Measurements from ENCODE around the gene PGAM4.

DNA sequence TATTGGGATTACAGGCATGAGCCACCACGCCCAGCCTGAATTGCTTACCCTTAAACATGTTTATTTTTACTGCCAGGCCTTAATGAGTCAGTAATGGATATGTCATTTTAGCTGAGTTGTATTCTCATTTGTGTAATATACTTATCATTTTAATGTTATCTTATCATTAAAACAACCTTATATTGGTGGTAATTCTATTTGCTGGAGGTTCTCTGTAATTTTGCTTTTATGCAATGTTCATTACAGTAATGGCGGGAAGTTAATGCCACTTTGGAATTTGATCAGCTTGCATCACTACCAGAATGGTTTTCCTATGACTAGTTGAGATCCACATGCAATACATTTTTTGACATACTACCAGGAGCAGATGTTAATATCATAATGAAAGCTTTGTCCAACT, 6.3 kb upstream of the PGAM4 start:
- TF ChIP-seq, protein P1, sequence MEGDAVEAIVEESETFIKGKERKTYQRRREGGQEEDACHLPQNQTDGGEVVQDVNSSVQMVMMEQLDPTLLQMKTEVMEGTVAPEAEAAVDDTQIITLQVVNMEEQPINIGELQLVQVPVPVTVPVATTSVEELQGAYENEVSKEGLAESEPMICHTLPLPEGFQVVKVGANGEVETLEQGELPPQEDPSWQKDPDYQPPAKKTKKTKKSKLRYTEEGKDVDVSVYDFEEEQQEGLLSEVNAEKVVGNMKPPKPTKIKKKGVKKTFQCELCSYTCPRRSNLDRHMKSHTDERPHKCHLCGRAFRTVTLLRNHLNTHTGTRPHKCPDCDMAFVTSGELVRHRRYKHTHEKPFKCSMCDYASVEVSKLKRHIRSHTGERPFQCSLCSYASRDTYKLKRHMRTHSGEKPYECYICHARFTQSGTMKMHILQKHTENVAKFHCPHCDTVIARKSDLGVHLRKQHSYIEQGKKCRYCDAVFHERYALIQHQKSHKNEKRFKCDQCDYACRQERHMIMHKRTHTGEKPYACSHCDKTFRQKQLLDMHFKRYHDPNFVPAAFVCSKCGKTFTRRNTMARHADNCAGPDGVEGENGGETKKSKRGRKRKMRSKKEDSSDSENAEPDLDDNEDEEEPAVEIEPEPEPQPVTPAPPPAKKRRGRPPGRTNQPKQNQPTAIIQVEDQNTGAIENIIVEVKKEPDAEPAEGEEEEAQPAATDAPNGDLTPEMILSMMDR (IDR thresholded peaks at IDR 0.05): no peak
- TF ChIP-seq POLR2AphosphoS5 (IDR thresholded peaks at IDR 0.05): no peak
- TF ChIP-seq POLR2A (IDR thresholded peaks at IDR 0.05): no peak
- no peak for TF ChIP-seq EP300 (IDR thresholded peaks at IDR 0.05; ENCODE audit: low read depth)

Measured in transverse colon (tissue), 4 donors.